ENCODE data around the gene SKAP2.

DNA sequence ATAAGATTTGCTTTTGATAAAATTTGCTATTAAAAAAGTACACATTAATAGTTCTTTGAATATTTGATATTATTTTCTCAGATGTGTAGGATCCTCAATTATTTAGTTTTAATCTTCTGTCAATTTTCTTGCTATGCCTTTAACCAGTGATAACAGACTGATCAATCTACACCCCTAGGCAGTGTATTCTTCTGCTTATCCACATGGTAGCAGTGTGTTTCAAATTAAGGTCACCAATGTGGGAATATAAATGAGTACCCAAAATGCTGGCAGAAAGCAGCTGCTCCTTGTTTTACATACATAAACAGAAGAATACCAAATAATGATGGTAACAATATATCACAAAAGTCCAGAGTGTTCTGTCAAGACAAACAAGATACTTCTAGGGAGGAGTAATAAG is 87.0 kb downstream of the SKAP2 start:
- TF ChIP-seq, protein P1, sequence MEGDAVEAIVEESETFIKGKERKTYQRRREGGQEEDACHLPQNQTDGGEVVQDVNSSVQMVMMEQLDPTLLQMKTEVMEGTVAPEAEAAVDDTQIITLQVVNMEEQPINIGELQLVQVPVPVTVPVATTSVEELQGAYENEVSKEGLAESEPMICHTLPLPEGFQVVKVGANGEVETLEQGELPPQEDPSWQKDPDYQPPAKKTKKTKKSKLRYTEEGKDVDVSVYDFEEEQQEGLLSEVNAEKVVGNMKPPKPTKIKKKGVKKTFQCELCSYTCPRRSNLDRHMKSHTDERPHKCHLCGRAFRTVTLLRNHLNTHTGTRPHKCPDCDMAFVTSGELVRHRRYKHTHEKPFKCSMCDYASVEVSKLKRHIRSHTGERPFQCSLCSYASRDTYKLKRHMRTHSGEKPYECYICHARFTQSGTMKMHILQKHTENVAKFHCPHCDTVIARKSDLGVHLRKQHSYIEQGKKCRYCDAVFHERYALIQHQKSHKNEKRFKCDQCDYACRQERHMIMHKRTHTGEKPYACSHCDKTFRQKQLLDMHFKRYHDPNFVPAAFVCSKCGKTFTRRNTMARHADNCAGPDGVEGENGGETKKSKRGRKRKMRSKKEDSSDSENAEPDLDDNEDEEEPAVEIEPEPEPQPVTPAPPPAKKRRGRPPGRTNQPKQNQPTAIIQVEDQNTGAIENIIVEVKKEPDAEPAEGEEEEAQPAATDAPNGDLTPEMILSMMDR (IDR thresholded peaks at IDR 0.05), result no peak
- TF ChIP-seq POLR2AphosphoS5 (IDR thresholded peaks at IDR 0.05; ENCODE audit: low read depth, low read length), result no peak

Measured in Panc1 (cell line).